ENCODE data around the gene MED13L. TPM values are rescaled to one million over a fixed set of nuclear protein-coding genes. Genes with fewer than 3 reads are reported as not detected.

Gene MED13L
- total and polyA plus RNA-seq, 2 of the 8 experiments (the other 6 are each of a cell fraction or from before 2014, with no cell fraction given) = 15.9 to 51.7 TPM

GRCh38 chr12:116148844-116149243, 128.6 kb downstream of the MED13L start:
- CTCF ChIA-PET (ENCODE audit: partially characterized antibody) = no interaction called here
- TF ChIP-seq SIN3A (conservative IDR thresholded peaks at IDR 0.05 in 1 of 2, IDR thresholded peaks at IDR 0.05 in 1 of 2; ENCODE audit: low read depth in 1 of 2, low read length in 2 of 2) (no peak), EGR1 (IDR thresholded peaks at IDR 0.05; ENCODE audit: borderline replicate concordance, low read depth, low read length) (no peak), HDAC2 (IDR thresholded peaks at IDR 0.05; ENCODE audit: borderline replicate concordance in 1 of 2, low read depth in 2 of 2, low read length in 2 of 2) (no peak), HDAC6 (IDR thresholded peaks at IDR 0.05; ENCODE audit: low read depth, low read length) (no peak), PHF8 (conservative IDR thresholded peaks at IDR 0.05; ENCODE audit: low read depth, low read length) (no peak), CHD1 (IDR thresholded peaks at IDR 0.05; ENCODE audit: low read depth, low read length) (no peak), SP1 (IDR thresholded peaks at IDR 0.05; ENCODE audit: low read depth, low read length) (no peak), KDM4A (IDR thresholded peaks at IDR 0.05; ENCODE audit: low read depth, low read length, severe bottlenecking) (no peak), CTBP2 (IDR thresholded peaks at IDR 0.05; ENCODE audit: borderline replicate concordance, insufficient read depth, insufficient read length, low read length) (no peak), SRF (IDR thresholded peaks at IDR 0.05; ENCODE audit: low read depth, low read length) (no peak), ZNF274 (IDR thresholded peaks at IDR 0.05; ENCODE audit: borderline replicate concordance, extremely low read depth, low read length) (no peak), JUN (IDR thresholded peaks at IDR 0.05; ENCODE audit: low read depth, low read length) (no peak), TAF7 (optimal IDR thresholded peaks at IDR 0.05; ENCODE audit: borderline replicate concordance, low read depth, low read length) (no peak)

More at GRCh38 chr12:116148844-116149243, 128.6 kb downstream of the MED13L start:
- Histone ChIP-seq H4K20me1 (replicated peaks in 1 of 2; ENCODE audit: control insufficient read depth in 1 of 2, insufficient read depth in 2 of 2, low read length in 2 of 2) (peaks cover 0 to 4% of the 10 kb centered on the region in 2 experiments), H2BK20ac (ENCODE audit: low read length) (no peak overlapping the region), H2BK12ac (ENCODE audit: low read depth, low read length) (no peak overlapping the region), H3K79me2 (ENCODE audit: control insufficient read depth in 1 of 2, insufficient read depth in 2 of 2, low read length in 2 of 2) (peaks cover 3 to 95% of the 10 kb centered on the region in 2 experiments; a peak in 3 of 4 replicates), H3K18ac (ENCODE audit: extremely low read depth, low read length) (no peak overlapping the region), H3K79me1 (ENCODE audit: low read depth, low read length) (peaks cover 2% of the 10 kb centered on the region; the same call in 1 of the 2 replicates), H3K4ac (replicated peaks; ENCODE audit: insufficient read length, low read depth, low read length) (no peak overlapping the region), H3K9ac (replicated peaks in 1 of 4; ENCODE audit: extremely low read depth in 1 of 4, low read depth in 3 of 4, low read length in 3 of 4) (no peak overlapping the region), H2BK15ac (ENCODE audit: low read length) (no peak overlapping the region), H3K4me3 (ENCODE audit: extremely low read depth in 1 of 4, insufficient read depth in 2 of 4, low read depth in 3 of 4, low read length in 4 of 4) (no peak overlapping the region), H3K23me2 (ENCODE audit: low read depth, low read length) (no peaks in the 10 kb centered on the region), H3K27ac (ENCODE audit: low read depth, low read length) (no peak overlapping the region), H2AFZ (ENCODE audit: low read length) (no peak overlapping the region), H3K9me3 (ENCODE audit: insufficient read depth in 2 of 2, low read depth in 1 of 2, low read length in 1 of 2) (no peaks in the 10 kb centered on the region), H3K27me3 (replicated peaks in 1 of 4; ENCODE audit: control insufficient read depth in 3 of 4, extremely low read depth in 1 of 4, insufficient read depth in 3 of 4, low read length in 3 of 4) (no peaks in the 10 kb centered on the region), H2BK5ac (ENCODE audit: low read depth, low read length) (no peak overlapping the region), H2AK5ac (ENCODE audit: low read depth, low read length) (no peak overlapping the region), H4K8ac (ENCODE audit: extremely low read depth, insufficient read depth, low read length) (no peak overlapping the region), H3K4me1 (replicated peaks in 1 of 4; ENCODE audit: control insufficient read depth in 3 of 4, insufficient read depth in 4 of 4, low read length in 3 of 4) (peaks cover 0 to 16% (median 3%) of the 10 kb centered on the region in 4 experiments; a peak in 3 of 7 replicates), H3K23ac (ENCODE audit: insufficient read length) (no peak overlapping the region), H4K91ac (replicated peaks; ENCODE audit: insufficient read length, low read length) (no peak overlapping the region), H3K14ac (ENCODE audit: insufficient read length) (no peak overlapping the region), H3K56ac (replicated peaks; ENCODE audit: insufficient read length, low read depth, low read length) (no peak overlapping the region), H2BK120ac (replicated peaks; ENCODE audit: low read depth, low read length) (no peak overlapping the region), H3K4me2 (ENCODE audit: insufficient read depth in 1 of 2, low read depth in 2 of 2, low read length in 2 of 2) (no peak overlapping the region), H3K36me3 (ENCODE audit: control insufficient read depth in 2 of 4, insufficient read depth in 4 of 4, low read length in 3 of 4) (no peaks in the 10 kb centered on the region), H4K5ac (ENCODE audit: insufficient read length, low read depth, low read length) (no peak overlapping the region)
- WGBS, 2 experiments (ENCODE audit: extremely low coverage in 1 of 2, insufficient coverage in 1 of 2, insufficient read length in 1 of 2, insufficient replicate concordance in 2 of 2, low coverage in 1 of 2, low lambda C conversion rate in 2 of 2, missing lambda C conversion rate in 1 of 2) = 90% methylated on average over 3 of the region's 3 CpGs; no CpG with 5 or more reads in 1 of the 2 experiments
- FAIRE-seq (no peak), DNase-seq (ENCODE audit: low read depth in 1 of 2, low spot score in 2 of 2) (no peak)
- POLR2A ChIA-PET (ENCODE audit: partially characterized antibody) = interaction anchor here (0.8 kb wide), 1 partner anchor 13 kb away, joined by 3 read pairs; no protein-coding TSS in a partner anchor
